GM21737 (cell line): ENCODE measurements around the gene TAF3.
"Not testable (repeated sequence)": the region's sequence is repeated elsewhere in the genome, so short reads cannot be mapped to it uniquely, and the experiment has no call there.

Source experiments
- ATAC-seq: cut with Tn5 transposase; IDR thresholded peaks from one replicate; pipeline ENCODE4 v1.9.1; 2021; ENCODE audit warnings: mild to moderate bottlenecking, moderate library complexity; ENCODE audit not compliant: unreplicated experiment

TAF3 gene

DNA sequence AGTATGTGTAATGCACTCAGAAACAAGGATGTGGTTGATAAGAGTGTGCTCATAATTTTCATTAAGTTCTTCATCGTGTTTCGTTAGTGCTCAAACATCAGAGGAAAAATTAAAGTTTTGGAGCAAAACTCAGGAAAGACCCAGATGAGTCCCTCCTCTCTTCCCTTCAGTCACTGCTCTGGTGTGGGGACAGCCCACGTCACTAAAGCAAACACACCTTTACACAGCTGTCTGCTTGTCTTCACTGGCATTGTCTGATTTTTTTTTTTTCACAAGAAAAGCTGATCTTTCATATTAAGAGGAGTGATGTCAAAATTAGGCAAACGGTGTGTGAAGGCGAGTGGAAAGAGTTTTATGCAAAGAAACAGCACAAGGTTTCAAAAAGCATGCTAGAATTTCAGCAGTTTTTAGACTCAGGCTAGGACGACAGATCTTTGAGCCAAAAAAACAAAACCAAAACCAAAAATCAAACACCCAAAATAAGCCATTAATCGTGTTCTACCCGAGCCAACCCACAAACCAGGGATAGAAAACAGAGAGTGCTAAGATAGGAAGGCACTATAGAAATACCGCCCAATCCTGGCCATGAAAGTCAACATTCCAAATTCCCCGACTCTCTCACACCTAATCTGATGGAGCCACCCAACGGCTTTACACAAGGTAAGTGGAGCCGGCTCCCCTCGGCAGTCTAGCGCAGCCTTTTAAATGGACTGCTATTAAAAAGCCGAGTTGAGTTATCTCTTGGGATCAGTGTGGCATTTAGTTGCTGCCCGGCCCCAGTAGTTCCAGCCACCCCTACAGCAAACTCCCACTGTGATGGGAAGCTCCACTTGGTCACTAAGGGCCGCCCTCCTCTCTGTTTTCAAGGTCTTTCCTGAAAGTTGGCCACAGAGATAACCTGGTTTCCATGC is 208.3 kb downstream of the TAF3 start:
- no peak for ATAC-seq

DNA sequence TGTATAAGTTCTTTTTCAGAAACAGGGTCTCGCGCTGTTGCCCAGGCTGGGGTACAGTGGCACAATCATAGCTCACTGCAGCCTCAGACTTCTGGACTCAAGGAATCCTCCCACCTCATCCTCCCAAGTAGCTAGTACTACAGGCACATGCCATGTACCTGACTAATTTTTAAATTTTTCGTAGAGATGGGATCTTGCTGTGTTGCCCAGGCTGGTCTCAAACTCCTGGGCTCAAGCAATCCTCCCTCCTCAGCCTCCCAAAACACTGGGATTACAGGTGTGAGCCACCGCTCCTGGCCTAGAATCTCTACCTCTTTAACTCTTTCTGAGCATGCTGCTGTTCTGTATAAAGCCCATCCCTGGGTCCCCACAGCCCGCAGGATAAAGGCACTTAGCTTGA is 212.9 kb downstream of the TAF3 start:
- ATAC-seq: not testable (repeated sequence)

DNA sequence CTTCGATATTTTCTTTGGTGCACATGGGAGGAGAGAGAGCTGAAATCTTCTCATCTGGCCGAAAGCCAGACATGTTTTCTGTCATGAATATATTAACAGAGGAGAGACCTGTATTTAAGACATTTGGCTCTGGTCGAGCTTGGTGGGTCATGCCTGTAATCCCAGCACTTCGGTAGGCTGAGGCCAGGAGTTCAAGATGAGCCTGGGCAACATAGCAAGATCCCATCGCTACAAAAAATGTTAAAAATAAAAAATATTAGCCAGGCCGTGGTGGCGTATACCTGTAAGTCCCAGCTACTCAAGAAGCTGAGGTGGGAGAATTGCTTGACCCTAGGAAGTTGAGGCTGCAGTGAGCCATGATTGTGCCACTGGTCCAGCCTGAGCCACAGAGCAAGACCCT is 214.3 kb downstream of the TAF3 start:
- no peak for ATAC-seq

DNA sequence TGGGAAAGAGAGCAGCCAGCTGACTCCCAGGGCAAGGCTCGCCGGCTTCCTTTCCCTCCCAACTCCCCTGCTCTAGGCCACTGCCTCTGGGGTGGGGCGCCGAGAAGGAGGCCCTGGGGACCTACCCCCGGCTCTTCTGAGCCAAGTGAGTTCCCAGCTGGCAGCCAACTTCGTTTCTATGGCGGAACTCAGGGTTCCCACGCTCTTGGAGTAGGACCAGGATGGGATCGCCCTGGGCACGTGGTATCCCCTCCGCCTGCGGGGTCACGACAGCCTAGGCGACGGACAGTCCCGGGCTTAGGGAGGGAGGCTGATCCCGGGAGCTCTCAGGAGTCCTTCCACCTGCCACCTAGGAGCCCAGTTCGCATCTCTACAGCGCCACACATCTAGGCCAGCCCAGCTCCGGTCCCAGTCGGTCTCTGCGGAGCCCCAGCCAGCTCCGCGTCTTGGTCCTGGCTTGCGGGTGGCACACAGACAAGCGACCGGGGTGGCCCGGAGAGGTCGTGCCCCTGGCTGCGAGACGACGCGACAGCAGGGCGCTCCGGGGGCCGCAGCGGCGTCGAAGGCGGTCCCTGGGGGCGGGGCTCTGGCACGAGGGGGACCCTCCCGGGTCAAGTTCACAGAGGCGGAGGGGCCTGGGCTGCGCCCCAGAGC is 215.6 kb downstream of the TAF3 start:
- ATAC-seq: no peak

DNA sequence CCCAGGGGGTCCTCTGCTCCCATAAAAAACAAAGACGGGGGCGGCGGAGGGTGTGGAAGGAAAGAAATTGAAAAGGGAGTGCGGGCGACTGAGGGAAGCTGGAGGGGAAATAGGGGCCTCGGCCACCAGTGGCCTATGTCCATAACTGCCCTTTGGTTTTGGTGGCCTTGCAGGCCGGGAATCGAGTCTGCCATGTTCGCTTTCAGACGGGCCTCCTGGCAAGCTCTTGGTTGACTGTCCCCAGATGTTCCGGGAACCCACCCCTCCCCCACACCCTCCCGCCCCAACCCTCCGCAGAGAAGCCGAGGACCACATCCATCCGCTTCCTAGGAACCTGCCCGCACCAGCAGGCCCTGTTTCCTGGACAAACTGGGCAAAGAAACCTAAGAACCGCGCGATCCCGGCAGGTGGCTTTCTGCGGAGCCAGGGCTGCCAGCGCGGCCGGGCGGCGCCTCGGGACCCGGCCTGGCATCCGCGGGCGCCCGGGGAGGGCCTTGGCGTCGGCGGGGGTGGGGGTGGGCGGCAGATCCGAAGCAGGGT is 216.2 kb downstream of the TAF3 start:
- ATAC-seq: no peak

DNA sequence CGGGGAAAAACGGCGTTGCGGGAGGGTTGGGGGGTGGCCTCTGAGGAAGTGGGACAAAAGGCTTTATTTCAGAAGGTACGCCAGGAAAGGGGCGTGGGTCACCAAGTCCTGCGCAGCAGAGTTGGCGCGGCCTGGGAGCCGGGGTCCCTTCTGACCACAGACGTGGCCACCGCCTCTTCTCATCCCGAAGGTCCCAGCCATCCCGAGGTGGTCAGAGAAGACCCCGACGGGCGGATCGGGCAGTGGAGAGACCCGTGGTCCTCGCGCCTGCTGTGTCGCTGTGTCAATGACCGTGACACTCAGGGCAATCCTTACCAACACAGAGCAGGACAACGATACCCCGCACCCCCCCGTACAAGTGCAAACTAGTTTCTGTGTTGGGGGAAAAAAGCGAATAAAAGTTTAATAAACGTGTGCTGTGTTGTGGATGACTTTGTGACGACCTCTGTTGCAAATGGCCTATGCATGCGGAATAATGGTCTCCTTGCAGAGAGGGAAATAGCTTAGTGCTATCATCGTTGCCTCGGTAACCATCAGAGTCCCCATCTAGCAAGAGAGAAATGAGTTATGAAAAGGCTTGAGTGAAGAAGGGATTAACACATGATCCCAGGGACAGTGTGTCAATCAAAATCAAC is 216.8 kb downstream of the TAF3 start:
- no peak for ATAC-seq

DNA sequence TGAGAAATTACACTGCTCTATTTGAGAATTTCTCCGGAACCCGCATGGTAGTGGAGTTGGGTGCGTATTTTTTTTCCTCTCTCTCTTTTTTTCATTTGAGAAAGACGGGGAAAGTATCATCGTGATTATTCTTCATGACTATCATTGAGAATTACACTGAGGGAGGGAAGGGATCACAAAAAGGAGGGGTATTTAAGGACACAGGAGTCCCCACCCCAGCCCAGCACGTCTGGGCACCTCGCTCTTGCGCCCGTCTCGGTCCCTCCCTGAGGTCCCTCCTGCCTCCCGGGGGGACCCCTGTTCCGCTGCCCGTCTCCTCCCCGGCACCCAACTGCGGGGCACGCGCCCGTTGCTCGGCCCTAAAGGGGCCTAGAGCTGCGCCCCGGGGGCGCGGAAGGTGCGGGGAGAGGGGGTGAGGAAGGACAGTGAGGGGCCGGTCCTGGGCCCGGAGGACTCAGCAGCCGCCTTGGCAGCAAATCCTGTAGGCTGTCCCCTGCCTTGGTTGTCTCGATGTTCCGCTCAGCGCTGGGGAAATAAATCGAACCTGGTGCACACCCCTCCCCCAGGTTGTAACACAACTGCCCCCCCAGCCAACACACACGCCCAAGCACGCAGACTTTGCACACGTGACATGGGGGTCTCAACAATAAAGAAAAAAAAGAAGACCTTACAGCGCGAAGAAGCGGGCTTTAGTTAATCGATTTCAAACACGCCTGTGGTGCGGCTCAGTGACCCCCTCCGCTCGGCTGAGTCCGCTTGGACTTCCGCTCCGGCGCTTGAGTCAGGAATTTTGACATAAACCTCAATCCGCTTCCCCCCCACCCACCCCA is 217.6 kb downstream of the TAF3 start:
- no peak for ATAC-seq

- ATAC-seq: no peak
Observed at GRCh38 chr10:8036506-8037198, 218.3 kb downstream of the TAF3 start.

GRCh38 chr10:8037199-8037801 is 219.0 kb downstream of the TAF3 start:
- no peak for ATAC-seq

DNA sequence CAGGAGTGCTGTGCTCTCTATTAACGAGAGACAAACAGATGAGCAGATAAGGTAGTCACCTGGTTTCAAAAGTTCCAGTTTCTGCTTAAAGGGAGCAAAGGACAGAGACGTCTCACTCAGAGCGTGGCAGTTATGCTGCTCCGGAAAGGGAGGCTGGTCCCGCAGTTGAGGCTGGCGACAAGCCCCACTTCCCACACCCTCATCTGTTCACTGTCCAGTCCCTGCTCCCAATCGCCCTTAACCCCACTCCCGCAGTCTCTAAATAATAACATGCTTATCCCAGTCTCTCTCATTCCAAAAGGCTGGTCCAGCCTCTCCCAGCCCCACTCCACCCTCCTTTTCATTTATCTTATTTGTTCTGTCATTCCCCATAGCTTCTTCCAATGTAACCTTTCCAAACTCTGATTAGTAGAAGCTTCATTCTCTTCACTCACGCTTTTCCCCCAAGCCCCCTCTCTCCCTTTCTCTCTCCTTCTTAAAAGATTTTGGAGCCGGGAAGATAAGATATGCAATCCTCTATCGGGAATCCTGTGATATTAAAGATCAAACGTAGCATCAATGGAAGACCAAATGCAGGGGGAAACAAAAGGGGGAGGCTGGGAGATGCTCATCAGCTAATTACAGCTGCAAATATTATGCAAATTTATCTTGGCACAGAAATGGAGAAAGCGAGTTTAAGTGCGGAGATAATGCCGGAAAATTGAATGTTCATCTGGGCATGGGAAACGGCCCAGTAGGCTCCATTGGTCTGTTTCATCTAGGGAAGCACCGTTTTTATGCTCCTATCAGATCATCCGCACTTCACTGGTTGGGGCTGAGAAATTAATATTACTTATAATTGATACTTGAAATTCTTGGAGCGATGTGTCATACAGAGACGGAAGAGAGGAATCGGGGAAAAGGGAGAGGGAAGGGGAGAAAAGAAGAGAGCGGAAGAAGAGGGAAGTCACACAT is 219.9 kb downstream of the TAF3 start:
- ATAC-seq: no peak

DNA sequence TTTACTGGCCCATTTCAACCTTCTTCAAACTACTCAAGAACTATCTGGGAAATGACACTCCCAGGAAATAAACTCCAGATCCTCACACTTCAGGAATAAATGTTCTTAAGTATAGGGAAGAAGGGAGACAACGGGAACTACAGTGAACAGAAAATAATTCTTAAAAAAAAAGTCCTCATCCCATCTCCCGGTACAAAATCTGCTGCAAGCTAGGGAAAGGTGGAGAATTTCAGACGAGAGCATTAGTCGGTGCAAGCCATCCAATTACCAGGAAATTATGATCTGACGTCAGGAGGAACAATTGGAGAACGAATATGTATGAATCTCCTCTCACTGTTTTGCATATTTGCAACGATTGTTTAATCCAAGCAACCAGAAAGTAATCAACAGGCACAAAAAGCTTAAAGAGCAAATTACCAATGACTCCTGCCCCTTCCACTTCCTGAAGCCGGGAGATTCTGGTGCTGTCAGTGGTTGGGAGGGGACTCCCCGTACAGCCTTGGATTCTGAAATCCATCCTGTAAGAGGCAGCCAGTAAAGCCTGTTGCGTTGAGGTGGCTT is 221.1 kb downstream of the TAF3 start:
- ATAC-seq: no peak

- no peak for ATAC-seq
Observed at GRCh38 chr10:8040651-8041050, 222.3 kb downstream of the TAF3 start.

GRCh38 chr10:8041284-8041991 is 223.1 kb downstream of the TAF3 start:
- no peak for ATAC-seq

DNA sequence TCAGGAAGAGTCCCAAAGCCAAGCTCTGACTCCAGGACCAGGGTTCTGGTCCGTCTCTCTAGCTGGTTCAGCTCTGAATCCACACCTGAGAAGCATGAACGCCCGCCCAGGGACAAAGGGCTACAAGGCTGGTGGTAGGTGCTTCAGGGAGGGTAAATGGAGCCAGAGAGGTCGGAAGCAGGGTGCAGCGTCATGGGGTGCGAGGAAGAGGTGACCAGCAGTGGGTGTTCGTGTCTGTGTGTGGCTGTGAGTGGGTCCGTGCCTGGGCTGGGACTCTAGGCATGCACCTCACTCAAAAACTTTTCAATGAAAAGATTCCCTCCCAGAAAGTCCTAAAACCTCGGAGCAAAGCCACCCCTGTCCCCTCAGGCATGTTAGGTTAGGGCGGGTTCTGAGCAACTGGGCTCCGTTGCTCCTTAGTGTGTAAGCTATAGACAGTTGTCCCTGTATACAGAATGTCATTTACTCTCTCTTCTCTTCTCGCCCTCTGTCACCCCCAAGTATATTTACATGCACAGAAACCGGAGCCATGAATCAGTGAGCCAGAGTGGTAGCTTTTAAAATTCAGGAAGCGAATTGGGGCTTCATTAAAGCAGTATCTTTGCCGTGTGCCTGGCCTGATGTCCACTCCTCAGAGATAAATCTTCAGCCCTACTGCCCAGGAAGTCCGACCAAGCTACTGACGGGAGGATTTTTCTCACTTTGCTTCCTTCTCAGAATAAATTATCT is 223.9 kb downstream of the TAF3 start:
- ATAC-seq: no peak

DNA sequence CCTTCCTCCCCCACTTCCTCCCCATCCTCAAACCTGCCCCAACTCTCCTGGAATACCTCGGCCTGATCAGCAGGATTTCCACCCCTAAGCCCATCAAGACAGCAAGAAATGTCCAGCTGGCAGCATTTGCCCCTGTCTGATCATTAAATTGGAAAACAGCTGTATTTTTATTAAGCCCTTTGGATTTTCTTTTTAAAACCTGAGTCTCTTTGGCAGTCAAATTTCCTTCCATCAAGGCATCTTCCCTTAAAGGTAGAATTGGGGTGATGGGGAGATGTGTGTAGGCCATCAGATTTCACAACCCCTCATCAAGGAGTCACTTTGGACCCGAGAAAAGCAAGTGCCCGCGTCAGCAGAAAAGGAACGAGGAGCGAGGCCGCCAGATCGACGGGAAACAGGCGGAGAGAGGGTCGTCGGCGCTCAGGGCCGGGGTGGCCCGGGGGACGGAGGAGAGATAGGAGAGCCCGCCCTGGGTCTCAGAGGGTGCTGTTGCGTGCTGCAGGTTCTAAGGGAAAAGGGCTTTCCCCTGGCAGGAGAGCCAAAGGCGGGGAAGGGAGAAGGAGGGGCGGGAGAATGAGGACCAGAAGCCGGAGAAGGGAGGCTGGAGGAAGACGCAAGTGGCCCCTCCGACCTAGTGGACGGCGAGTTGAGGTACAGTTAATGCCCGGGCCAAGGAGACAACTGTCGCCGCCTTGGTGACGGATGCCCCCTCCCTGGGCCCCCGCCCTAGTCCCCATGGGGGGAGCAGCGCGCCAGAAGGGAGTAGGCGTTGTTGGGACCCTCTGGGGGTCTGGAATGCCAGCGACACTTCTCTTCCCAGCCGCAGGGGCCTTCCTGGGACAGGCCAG is 224.6 kb downstream of the TAF3 start:
- ATAC-seq: no peak
